Measurements from ENCODE around the gene ADA.
"Not testable (repeated sequence)": the region's sequence is repeated elsewhere in the genome, so short reads cannot be mapped to it uniquely, and the experiment has no call there.

The ADA gene

GRCh38 chr20:44656448-44656847, 4.9 kb upstream of the ADA start:
- H2AFZ ChIP-seq (ENCODE audit: low read length, unreplicated experiment): no peak overlapping the region
- H3K27me3 ChIP-seq (ENCODE audit: insufficient read depth, low read length): no peaks in the 10 kb centered on the region

GRCh38 chr20:44654210-44654609, 2.7 kb upstream of the ADA start:
- not testable (repeated sequence) for H3K27ac ChIP-seq (ENCODE audit: low read depth, low read length); H3K79me2 ChIP-seq (ENCODE audit: control insufficient read depth, insufficient read depth, low read length, unreplicated experiment); H3K4me3 ChIP-seq (ENCODE audit: low read depth, low read length); H2AFZ ChIP-seq (ENCODE audit: low read length, unreplicated experiment); H3K27me3 ChIP-seq (ENCODE audit: insufficient read depth, low read length); H3K36me3 ChIP-seq (ENCODE audit: insufficient read depth, low read length)
- peaks cover 12% of the 10 kb centered on the region for H3K4me1 ChIP-seq (ENCODE audit: control insufficient read depth, insufficient read depth, low read length, unreplicated experiment)

More at GRCh38 chr20:44656448-44656847, 4.9 kb upstream of the ADA start:
- Histone ChIP-seq H3K27ac (ENCODE audit: low read depth, low read length) (no peak overlapping the region), H3K4me3 (ENCODE audit: low read depth, low read length) (no peak overlapping the region), H3K36me3 (ENCODE audit: insufficient read depth, low read length) (no peaks in the 10 kb centered on the region), H3K79me2 (ENCODE audit: control insufficient read depth, insufficient read depth, low read length, unreplicated experiment) (no peaks in the 10 kb centered on the region), H3K4me1 (ENCODE audit: control insufficient read depth, insufficient read depth, low read length, unreplicated experiment) (peaks cover 3% of the 10 kb centered on the region)

GRCh38 chr20:44653546-44653945, 2.0 kb upstream of the ADA start:
- no peaks in the 10 kb centered on the region for H3K36me3 ChIP-seq (ENCODE audit: insufficient read depth, low read length)
- peaks cover 13% of the 10 kb centered on the region for H3K4me1 ChIP-seq (ENCODE audit: control insufficient read depth, insufficient read depth, low read length, unreplicated experiment)
- no peak overlapping the region for H2AFZ ChIP-seq (ENCODE audit: low read length, unreplicated experiment)
- H3K27ac ChIP-seq (ENCODE audit: low read depth, low read length): no peak overlapping the region
- H3K4me3 ChIP-seq (ENCODE audit: low read depth, low read length): no peak overlapping the region
- H3K27me3 ChIP-seq (ENCODE audit: insufficient read depth, low read length): no peaks in the 10 kb centered on the region
- H3K79me2 ChIP-seq (ENCODE audit: control insufficient read depth, insufficient read depth, low read length, unreplicated experiment): peaks cover 3% of the 10 kb centered on the region

- H3K4me3 ChIP-seq (ENCODE audit: low read depth, low read length): peak overlapping the region; percentile 81
- peak overlapping the region; percentile 81 for H2AFZ ChIP-seq (ENCODE audit: low read length, unreplicated experiment)
- peaks cover 3% of the 10 kb centered on the region for H3K79me2 ChIP-seq (ENCODE audit: control insufficient read depth, insufficient read depth, low read length, unreplicated experiment)
- H3K27ac ChIP-seq (ENCODE audit: low read depth, low read length): peak overlapping the region; percentile 50; the same call in 1 of the 2 replicates
- no peaks in the 10 kb centered on the region for H3K27me3 ChIP-seq (ENCODE audit: insufficient read depth, low read length)
- H3K36me3 ChIP-seq (ENCODE audit: insufficient read depth, low read length): no peaks in the 10 kb centered on the region
- peaks cover 17% of the 10 kb centered on the region for H3K4me1 ChIP-seq (ENCODE audit: control insufficient read depth, insufficient read depth, low read length, unreplicated experiment)
Measured at GRCh38 chr20:44651434-44651683, 140 bp downstream of the ADA start.

GRCh38 chr20:44650771-44651433, 597 bp downstream of the ADA start:
- peaks cover 21% of the 10 kb centered on the region for H3K4me1 ChIP-seq (ENCODE audit: control insufficient read depth, insufficient read depth, low read length, unreplicated experiment)

GRCh38 chr20:44649976-44650375, 1.5 kb downstream of the ADA start:
- Histone ChIP-seq H3K4me3 (ENCODE audit: low read depth, low read length) (no peak overlapping the region), H3K27ac (ENCODE audit: low read depth, low read length) (no peak overlapping the region), H3K27me3 (ENCODE audit: insufficient read depth, low read length) (no peaks in the 10 kb centered on the region), H3K4me1 (ENCODE audit: control insufficient read depth, insufficient read depth, low read length, unreplicated experiment) (peaks cover 23% of the 10 kb centered on the region), H3K79me2 (ENCODE audit: control insufficient read depth, insufficient read depth, low read length, unreplicated experiment) (peaks cover 3% of the 10 kb centered on the region), H2AFZ (ENCODE audit: low read length, unreplicated experiment) (no peak overlapping the region), H3K36me3 (ENCODE audit: insufficient read depth, low read length) (no peaks in the 10 kb centered on the region)

More at GRCh38 chr20:44650771-44651433, 597 bp downstream of the ADA start:
- peak overlapping the region; percentile 81 for H2AFZ ChIP-seq (ENCODE audit: low read length, unreplicated experiment)
- H3K36me3 ChIP-seq (ENCODE audit: insufficient read depth, low read length): no peaks in the 10 kb centered on the region
- H3K27ac ChIP-seq (ENCODE audit: low read depth, low read length): peak overlapping the region; percentile 50; the same call in 1 of the 2 replicates
- H3K79me2 ChIP-seq (ENCODE audit: control insufficient read depth, insufficient read depth, low read length, unreplicated experiment): peaks cover 3% of the 10 kb centered on the region
- peak overlapping the region; percentile 81 for H3K4me3 ChIP-seq (ENCODE audit: low read depth, low read length)
- no peaks in the 10 kb centered on the region for H3K27me3 ChIP-seq (ENCODE audit: insufficient read depth, low read length)

GRCh38 chr20:44649126-44649525, 2.4 kb downstream of the ADA start:
- peaks cover 3% of the 10 kb centered on the region for H3K79me2 ChIP-seq (ENCODE audit: control insufficient read depth, insufficient read depth, low read length, unreplicated experiment)
- H3K27ac ChIP-seq (ENCODE audit: low read depth, low read length): no peak overlapping the region
- no peaks in the 10 kb centered on the region for H3K27me3 ChIP-seq (ENCODE audit: insufficient read depth, low read length)
- H3K4me3 ChIP-seq (ENCODE audit: low read depth, low read length): no peak overlapping the region; the same call in 1 of the 2 replicates
- no peaks in the 10 kb centered on the region for H3K36me3 ChIP-seq (ENCODE audit: insufficient read depth, low read length)
- H3K4me1 ChIP-seq (ENCODE audit: control insufficient read depth, insufficient read depth, low read length, unreplicated experiment): peaks cover 31% of the 10 kb centered on the region
- H2AFZ ChIP-seq (ENCODE audit: low read length, unreplicated experiment): no peak overlapping the region

GRCh38 chr20:44648579-44648978, 2.9 kb downstream of the ADA start:
- Histone ChIP-seq H3K36me3 (ENCODE audit: insufficient read depth, low read length) (no peaks in the 10 kb centered on the region), H3K79me2 (ENCODE audit: control insufficient read depth, insufficient read depth, low read length, unreplicated experiment) (peaks cover 3% of the 10 kb centered on the region), H2AFZ (ENCODE audit: low read length, unreplicated experiment) (no peak overlapping the region), H3K4me3 (ENCODE audit: low read depth, low read length) (no peak overlapping the region), H3K27ac (ENCODE audit: low read depth, low read length) (no peak overlapping the region), H3K4me1 (ENCODE audit: control insufficient read depth, insufficient read depth, low read length, unreplicated experiment) (peaks cover 37% of the 10 kb centered on the region), H3K27me3 (ENCODE audit: insufficient read depth, low read length) (no peaks in the 10 kb centered on the region)

GRCh38 chr20:44648068-44648467, 3.4 kb downstream of the ADA start:
- Histone ChIP-seq H3K79me2 (ENCODE audit: control insufficient read depth, insufficient read depth, low read length, unreplicated experiment) (peaks cover 3% of the 10 kb centered on the region), H3K36me3 (ENCODE audit: insufficient read depth, low read length) (no peaks in the 10 kb centered on the region), H2AFZ (ENCODE audit: low read length, unreplicated experiment) (no peak overlapping the region), H3K4me3 (ENCODE audit: low read depth, low read length) (no peak overlapping the region), H3K27me3 (ENCODE audit: insufficient read depth, low read length) (no peaks in the 10 kb centered on the region), H3K27ac (ENCODE audit: low read depth, low read length) (no peak overlapping the region), H3K4me1 (ENCODE audit: control insufficient read depth, insufficient read depth, low read length, unreplicated experiment) (peaks cover 40% of the 10 kb centered on the region)

GRCh38 chr20:44646641-44647274, 4.7 kb downstream of the ADA start:
- no peaks in the 10 kb centered on the region for H3K36me3 ChIP-seq (ENCODE audit: insufficient read depth, low read length)
- H3K4me1 ChIP-seq (ENCODE audit: control insufficient read depth, insufficient read depth, low read length, unreplicated experiment): peaks cover 52% of the 10 kb centered on the region
- H3K4me3 ChIP-seq (ENCODE audit: low read depth, low read length): no peak overlapping the region
- peaks cover 3% of the 10 kb centered on the region for H3K79me2 ChIP-seq (ENCODE audit: control insufficient read depth, insufficient read depth, low read length, unreplicated experiment)
- H2AFZ ChIP-seq (ENCODE audit: low read length, unreplicated experiment): no peak overlapping the region
- no peak overlapping the region for H3K27ac ChIP-seq (ENCODE audit: low read depth, low read length)
- H3K27me3 ChIP-seq (ENCODE audit: insufficient read depth, low read length): no peaks in the 10 kb centered on the region

GRCh38 chr20:44646023-44646640, 5.4 kb downstream of the ADA start:
- H3K79me2 ChIP-seq (ENCODE audit: control insufficient read depth, insufficient read depth, low read length, unreplicated experiment): peaks cover 3% of the 10 kb centered on the region
- peaks cover 56% of the 10 kb centered on the region for H3K4me1 ChIP-seq (ENCODE audit: control insufficient read depth, insufficient read depth, low read length, unreplicated experiment)
- H3K27me3 ChIP-seq (ENCODE audit: insufficient read depth, low read length): no peaks in the 10 kb centered on the region
- no peaks in the 10 kb centered on the region for H3K36me3 ChIP-seq (ENCODE audit: insufficient read depth, low read length)
- H3K27ac ChIP-seq (ENCODE audit: low read depth, low read length): no peak overlapping the region
- no peak overlapping the region for H2AFZ ChIP-seq (ENCODE audit: low read length, unreplicated experiment)
- no peak overlapping the region for H3K4me3 ChIP-seq (ENCODE audit: low read depth, low read length)

All from ACC112 (cell line).